Pancreas (tissue), 10 donors: Measurements from ENCODE around the gene ZFP57. TPM values are rescaled to one million over a fixed set of nuclear protein-coding genes. Genes with fewer than 3 reads are reported as not detected.

Experiments used
- ATAC-seq, 4 donors: fragments of 200-7000 bp; cut with Tn5 transposase; one replicate each; pipeline versions ENCODE4 v1.8.0 to v1.9.1; 2020; ENCODE audit warnings: mild to moderate bottlenecking in 4 of 4, moderate library complexity in 4 of 4
- DNase-seq, 6 donors: peaks; one replicate each; pipeline ENCODE4 v3.0.0-alpha.2; 2020
- FAIRE-seq: peaks from 2 replicates; lab custom pipeline; 2012; peaks lifted over from hg19 to GRCh38; lab: Jason Lieb, UNC
- H3K27ac ChIP-seq, 4 donors: fragments of 200-600 bp; sonication (generic); 1 replicate in 3 of 4; 2 replicates in 1 of 4; pipeline versions ENCODE4 v1.5.0 to v1.8.0; 2020
- H3K27me3 ChIP-seq, 4 donors: fragments of 200-600 bp; one replicate each; pipeline ENCODE4 v1.8.0; 2021
- H3K36me3 ChIP-seq, 3 donors: fragments of 200-600 bp; sonication (generic) in 1 of 3; one replicate each; pipeline versions ENCODE4 v1.5.0 to v1.8.0; 2020 to 2021
- H3K4me1 ChIP-seq, 3 donors: fragments of 200-600 bp; one replicate each; pipeline ENCODE4 v1.8.0; 2021
- H3K4me3 ChIP-seq, 4 donors: fragments of 200-600 bp; sonication (generic) in 2 of 4; one replicate each; pipeline versions ENCODE4 v1.5.0 to v1.8.0; 2020 to 2021
- H3K9me3 ChIP-seq, 4 donors: fragments of 200-600 bp; one replicate each; pipeline ENCODE4 v1.8.0; 2021
- WGBS, 2 donors: extraction: QIAGEN DNeasy Blood & Tissue Kit; methylation state at CpG; one replicate each; pipeline ENCODE4 v1.1.7; 2013; 5-methylcytosine and 5-hydroxymethylcytosine counted together
- intact Hi-C, 3 donors: fragments of 100-400 bp; cut with DNase I; formaldehyde crosslinking; loops; one replicate each; pipeline versions ENCODE4 v1.11.1 to v1.14.2; 2022
- polyA plus RNA-seq, 2 donors: library from polyadenylated mRNA; stranded (reverse); fragments of 200-250 nt; gene quantifications; one replicate each; pipeline ENCODE4 v1.2.3, GENCODE V29; 2013
- total RNA-seq, 6 donors: library from RNA; stranded (reverse); fragmentation: NEBNext Ultra II Directional in 4 of 6; extraction: Animal tissue kit (Norgen Biotek cat#: 25700) in 4 of 6; gene quantifications; one replicate each; pipeline versions ENCODE4 v1.2.1 to v1.2.4, GENCODE V29; 2021 to 2023
- TF ChIP-seq, protein P1 (sequence below), 4 donors: fragments of 200-600 bp; sonication (generic) in 3 of 4; IDR thresholded peaks; one replicate each; pipeline versions ENCODE4 v1.5.0 to v1.8.0; 2021; ENCODE audit warnings: antibody characterized with exemption in 4 of 4
- donor health status: healthy with polysubstance abuse.
- donor health status: DM: no; HTN: no; CAD: no; lungs with moderate emphysema.
- donor health status: DM: no; HTN: no; CAD: no.
- donor health status: control.
- donor health status: control.
- donor health status: Bipolar disorder and iron deficiency.
- donor health status: DM: yes; HTN: yes; CAD: no.
- donor health status: DM: no; HTN: no; CAD: no.
- donor health status: DM: no; HTN: no; CAD: no.
- donor health status: DM: yes; HTN: yes; CAD: no.

The ZFP57 gene
- total and polyA plus RNA-seq, 8 donors = 0.09 to 1.1 (median 0.12) TPM; not detected in 5

DNA sequence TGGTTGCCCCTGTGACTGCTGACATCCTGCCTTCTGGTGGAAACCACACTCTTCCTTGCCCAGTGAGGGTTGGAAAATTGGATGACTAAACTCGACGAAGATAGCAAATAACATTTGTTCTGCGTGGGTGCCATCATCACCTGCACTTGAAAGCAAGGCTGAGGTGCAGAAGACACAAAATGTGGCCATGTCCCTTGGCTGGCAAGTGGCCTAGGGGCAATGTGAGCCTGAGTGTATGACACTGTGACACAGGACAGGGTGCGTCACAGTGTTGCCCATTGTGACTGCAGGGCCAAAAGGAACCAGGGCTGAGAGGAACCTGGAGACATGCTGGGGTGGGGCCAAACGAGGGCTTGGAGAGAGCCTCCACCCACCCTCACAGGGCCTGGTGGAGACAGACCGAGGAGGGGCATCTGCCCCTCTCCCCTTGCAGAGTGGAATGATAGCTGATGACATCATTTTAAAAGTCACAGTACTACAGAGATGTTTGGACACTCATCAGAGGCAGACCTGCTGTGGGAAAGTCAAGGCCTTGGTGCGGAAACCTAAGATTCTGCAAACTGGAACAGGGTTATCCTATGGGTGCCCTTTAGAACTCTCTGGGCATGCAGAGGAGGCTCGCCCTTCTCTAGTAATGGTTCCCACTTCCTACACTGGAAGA, 29.5 kb upstream of the ZFP57 start:
- Histone ChIP-seq H3K27ac (no peak overlapping the region), H3K36me3 (no peaks in the 10 kb centered on the region), H3K4me3 (no peak overlapping the region), H3K4me1 (no peaks in the 10 kb centered on the region), H3K9me3 (no peaks in the 10 kb centered on the region), H3K27me3 (peaks cover 0 to 3% (median 0%) of the 10 kb centered on the region in 4 donors)
- FAIRE-seq (no peak), ATAC-seq (no peak), DNase-seq (no peak)
- TF ChIP-seq, protein P1, sequence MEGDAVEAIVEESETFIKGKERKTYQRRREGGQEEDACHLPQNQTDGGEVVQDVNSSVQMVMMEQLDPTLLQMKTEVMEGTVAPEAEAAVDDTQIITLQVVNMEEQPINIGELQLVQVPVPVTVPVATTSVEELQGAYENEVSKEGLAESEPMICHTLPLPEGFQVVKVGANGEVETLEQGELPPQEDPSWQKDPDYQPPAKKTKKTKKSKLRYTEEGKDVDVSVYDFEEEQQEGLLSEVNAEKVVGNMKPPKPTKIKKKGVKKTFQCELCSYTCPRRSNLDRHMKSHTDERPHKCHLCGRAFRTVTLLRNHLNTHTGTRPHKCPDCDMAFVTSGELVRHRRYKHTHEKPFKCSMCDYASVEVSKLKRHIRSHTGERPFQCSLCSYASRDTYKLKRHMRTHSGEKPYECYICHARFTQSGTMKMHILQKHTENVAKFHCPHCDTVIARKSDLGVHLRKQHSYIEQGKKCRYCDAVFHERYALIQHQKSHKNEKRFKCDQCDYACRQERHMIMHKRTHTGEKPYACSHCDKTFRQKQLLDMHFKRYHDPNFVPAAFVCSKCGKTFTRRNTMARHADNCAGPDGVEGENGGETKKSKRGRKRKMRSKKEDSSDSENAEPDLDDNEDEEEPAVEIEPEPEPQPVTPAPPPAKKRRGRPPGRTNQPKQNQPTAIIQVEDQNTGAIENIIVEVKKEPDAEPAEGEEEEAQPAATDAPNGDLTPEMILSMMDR (IDR thresholded peaks at IDR 0.05) = no peak
- intact Hi-C loops = no loop called here
- WGBS, 2 donors = 75 to 76% methylated on average over 8 of the region's 8 CpGs

DNA sequence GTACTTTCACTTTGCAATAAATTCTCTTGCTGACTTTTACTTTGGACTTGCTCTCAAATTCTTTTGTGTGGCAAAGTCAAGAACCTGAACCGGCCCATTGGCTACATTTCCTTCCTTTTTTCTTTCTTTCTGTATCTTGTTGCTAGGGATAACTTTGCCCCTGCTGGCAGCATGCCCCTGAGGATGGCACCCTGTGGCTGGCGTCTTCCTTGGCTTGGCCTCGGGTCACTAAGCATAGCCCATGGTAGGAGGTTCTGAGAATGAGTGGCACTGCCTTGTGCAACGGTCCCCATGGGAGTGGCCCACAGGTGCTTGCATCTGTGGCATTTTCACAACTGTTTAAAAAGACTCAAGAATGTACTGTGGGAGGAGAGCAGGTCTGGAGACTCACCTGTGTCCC, 28.2 kb upstream of the ZFP57 start:
- intact Hi-C loops = loop anchor here in 1 of 3 donors (10.0 kb wide), 1 partner anchor 126 kb away; no protein-coding TSS in a partner anchor
- no peak overlapping the region for H3K27ac ChIP-seq
- no peaks in the 10 kb centered on the region for H3K36me3 ChIP-seq
- WGBS, 2 donors = 39 to 52% methylated on average over 4 of the region's 4 CpGs
- H3K27me3 ChIP-seq = peaks cover 0 to 3% (median 0%) of the 10 kb centered on the region in 4 donors
- ATAC-seq (no peak), FAIRE-seq (no peak), DNase-seq (no peak)
- H3K4me1 ChIP-seq = no peaks in the 10 kb centered on the region
- TF ChIP-seq, protein P1 (IDR thresholded peaks at IDR 0.05) = no peak
- H3K9me3 ChIP-seq = no peaks in the 10 kb centered on the region
- no peak overlapping the region for H3K4me3 ChIP-seq

DNA sequence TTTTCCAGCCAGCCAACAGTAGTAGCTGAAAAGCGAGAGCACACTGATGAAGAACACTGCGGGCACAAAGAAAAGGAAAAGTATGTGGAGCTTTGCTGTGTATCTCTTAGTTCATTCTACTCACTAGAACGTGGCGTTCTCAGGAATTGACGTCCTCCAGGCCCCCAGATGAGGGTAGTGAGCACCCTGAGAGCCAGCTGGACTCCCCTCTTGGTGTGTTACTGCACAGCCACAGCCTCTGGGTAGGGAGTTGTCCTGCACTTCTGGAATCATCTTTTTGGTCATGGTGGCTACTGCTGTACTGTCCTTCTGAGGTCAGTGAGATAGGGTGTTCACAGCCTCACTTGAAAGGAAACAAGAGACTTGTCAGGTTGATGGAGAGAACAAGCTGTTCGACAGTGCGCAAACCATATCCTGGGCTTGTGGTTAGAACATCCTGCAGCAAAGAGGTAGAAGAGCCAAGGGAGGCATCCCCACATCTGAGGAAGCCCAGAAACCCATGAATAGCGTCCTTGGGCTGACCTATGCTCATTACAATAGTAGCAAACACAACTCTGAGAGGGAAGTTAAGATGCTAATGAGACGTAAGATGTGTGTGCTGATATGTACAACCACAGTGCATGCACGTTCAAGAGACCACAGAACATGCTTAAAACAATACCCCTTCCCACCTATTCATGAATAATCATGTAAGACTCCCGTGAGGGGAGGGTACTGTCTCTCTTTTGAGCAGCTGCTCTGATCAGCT, 27.7 kb upstream of the ZFP57 start:
- Histone ChIP-seq H3K9me3 (no peaks in the 10 kb centered on the region), H3K27me3 (peaks cover 0 to 3% (median 0%) of the 10 kb centered on the region in 4 donors), H3K36me3 (no peaks in the 10 kb centered on the region), H3K27ac (no peak overlapping the region), H3K4me3 (no peak overlapping the region), H3K4me1 (no peaks in the 10 kb centered on the region)
- no peak for FAIRE-seq
- no peak for DNase-seq
- WGBS, 2 donors = 68% methylated on average over 11 of the region's 11 CpGs
- ATAC-seq = peak in 1 of 4 donors; percentile 38
- intact Hi-C loops = loop anchor here in 1 of 3 donors (10.0 kb wide), 1 partner anchor 126 kb away; no protein-coding TSS in a partner anchor
- TF ChIP-seq, protein P1 (IDR thresholded peaks at IDR 0.05) = no peak

DNA sequence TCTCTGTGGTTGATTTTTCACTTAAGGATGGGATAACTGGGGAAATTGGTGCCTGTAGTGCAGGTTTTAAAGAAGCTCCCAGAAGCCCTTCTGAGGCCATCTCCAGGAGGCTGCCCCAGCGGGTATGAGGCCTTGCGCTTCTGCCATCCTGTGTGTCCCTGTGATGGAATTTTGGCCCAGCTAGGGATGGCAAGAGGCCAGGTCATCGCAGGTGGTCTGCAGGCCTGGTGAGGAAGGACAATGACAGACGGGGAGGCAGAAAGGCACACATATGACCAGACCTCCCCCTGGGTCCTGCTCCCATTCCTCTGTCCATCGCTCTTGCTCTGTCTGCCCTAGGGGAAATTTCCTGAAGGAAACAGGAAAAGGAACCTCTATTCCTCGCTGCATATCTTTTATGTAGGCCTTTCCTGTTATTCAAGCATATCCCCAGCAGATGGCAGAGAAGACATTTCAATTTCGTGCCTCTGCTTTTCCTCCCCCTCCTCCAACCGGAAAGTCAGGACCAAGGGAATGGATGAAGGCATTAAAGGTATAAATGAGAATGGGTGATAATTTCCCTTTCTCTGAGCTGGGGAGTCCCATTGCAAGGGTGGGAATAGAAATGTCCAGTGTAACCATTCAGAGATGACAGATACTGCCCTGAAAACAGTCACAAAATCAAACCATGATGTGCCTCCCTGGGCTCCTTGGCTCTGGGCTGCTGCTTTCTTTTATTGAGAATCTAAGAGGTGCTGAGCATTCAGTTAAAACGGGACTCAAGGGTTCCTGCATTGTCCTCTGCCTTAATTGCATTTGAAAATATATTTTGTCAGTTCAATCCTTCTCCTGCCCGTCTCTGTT, 24.7 kb upstream of the ZFP57 start:
- FAIRE-seq (no peak), DNase-seq (peak in 2 of 6 donors; percentile 26 to 46), ATAC-seq (peak; percentile 69 to 94 (median 82))
- Histone ChIP-seq H3K4me1 (no peaks in the 10 kb centered on the region), H3K9me3 (no peaks in the 10 kb centered on the region), H3K27ac (no peak overlapping the region), H3K27me3 (peaks cover 0 to 6% (median 0%) of the 10 kb centered on the region in 4 donors), H3K4me3 (no peak overlapping the region), H3K36me3 (no peaks in the 10 kb centered on the region)
- intact Hi-C loops = loop anchor here in 1 of 3 donors (10.0 kb wide), 1 partner anchor 129 kb away; no protein-coding TSS in a partner anchor
- TF ChIP-seq, protein P1 (IDR thresholded peaks at IDR 0.05) = peak in 2 of 4 donors; percentile 18 to 32
- 33 to 35% methylated on average over 10 of the region's 10 CpGs for WGBS, 2 donors
